Measurements from ENCODE around the gene FRMD5.

- TF ChIP-seq CTCF (IDR thresholded peaks at IDR 0.05; ENCODE audit: poor library complexity) (no peak), EZH2phosphoT487 (IDR thresholded peaks at IDR 0.05; ENCODE audit: low read depth, severe bottlenecking, unreplicated experiment) (no peak)
These were observed 263.2 kb downstream of the FRMD5 start for GRCh38 chr15:43931790-43932435.
